Cerebellar nuclear complex (tissue), 1 donor: ENCODE results near the gene TSFM.

Source experiments
- DNase-seq, 2 experiments: peaks; one replicate each; lab custom pipeline; 2025; lab: John Stamatoyannopoulos, UW

TSFM gene

GRCh38 chr12:57782608-57783465, at the start of gene TSFM:
Gene TSFM (plus strand): TSS chr12:57782787. CDS start chr12:57782802, 15 bp downstream.
- peak in 1 of 2 experiments; percentile 88 for DNase-seq

- no peak for DNase-seq
These were observed 48.7 kb upstream of the TSFM start for GRCh38 chr12:57733928-57734327.

- DNase-seq: no peak
These were observed 48.0 kb upstream of the TSFM start for GRCh38 chr12:57734591-57734990.

- DNase-seq: no peak
These were observed 47.3 kb upstream of the TSFM start for GRCh38 chr12:57735198-57735855.

GRCh38 chr12:57735952-57736740, 46.4 kb upstream of the TSFM start:
- peak; percentile 32 to 73 for DNase-seq

- no peak for DNase-seq
These were observed 45.7 kb upstream of the TSFM start for GRCh38 chr12:57736741-57737466.

- no peak for DNase-seq
These were observed 44.8 kb upstream of the TSFM start for GRCh38 chr12:57737467-57738460.

- peak; percentile 29 to 65 for DNase-seq
These were observed 43.8 kb upstream of the TSFM start, which contains the start of gene AGAP2 for GRCh38 chr12:57738661-57739237. Gene AGAP2 (minus strand): TSS chr12:57738742. CDS start chr12:57738246, 496 bp downstream.

GRCh38 chr12:57739387-57739786, 43.2 kb upstream of the TSFM start:
- DNase-seq: no peak

- no peak for DNase-seq
These were observed 42.6 kb upstream of the TSFM start for GRCh38 chr12:57739914-57740538.

GRCh38 chr12:57740656-57741412, 41.8 kb upstream of the TSFM start:
- no peak for DNase-seq

- no peak for DNase-seq
These were observed 41.2 kb upstream of the TSFM start for GRCh38 chr12:57741413-57741789.

- DNase-seq: no peak
These were observed 40.5 kb upstream of the TSFM start for GRCh38 chr12:57741844-57742738.

GRCh38 chr12:57743769-57744168, 38.8 kb upstream of the TSFM start:
- DNase-seq: no peak

GRCh38 chr12:57744194-57744776, 38.3 kb upstream of the TSFM start:
- no peak for DNase-seq

- DNase-seq: peak; percentile 94 to 97
These were observed 37.7 kb upstream of the TSFM start, which contains the start of gene TSPAN31 for GRCh38 chr12:57744777-57745484. Gene TSPAN31 (plus strand): TSS chr12:57745039. CDS start chr12:57745155, 116 bp downstream.

GRCh38 chr12:57745485-57745881, 37.1 kb upstream of the TSFM start:
- DNase-seq: no peak
